ENCODE results near the gene TMTC2. TPM values are rescaled to one million over a fixed set of nuclear protein-coding genes. Genes with fewer than 3 reads are reported as not detected.

TMTC2 gene
- total and polyA plus RNA-seq, 12 donors: 1.6 to 4.4 (median 2.7) TPM

- H3K4me3 ChIP-seq: no peak overlapping the region
- no peak overlapping the region for H3K27ac ChIP-seq
- no peaks in the 10 kb centered on the region for H3K36me3 ChIP-seq (replicated peaks in 1 of 2)
- TF ChIP-seq POLR2A (IDR thresholded peaks at IDR 0.05) (no peak), CTCF (IDR thresholded peaks at IDR 0.05) (no peak)
- no peaks in the 10 kb centered on the region for H3K27me3 ChIP-seq
- no peaks in the 10 kb centered on the region for H3K9me3 ChIP-seq (replicated peaks in 1 of 3)
- 70 to 86% (median 77%) methylated on average over 2 of the region's 2 CpGs for WGBS, 4 donors
- no peak for DNase-seq
- intact Hi-C loops (cut with DNase I): no loop called here
- no peaks in the 10 kb centered on the region for H3K4me1 ChIP-seq (replicated peaks in 1 of 2)
Observed at GRCh38 chr12:83130178-83130577, 443.5 kb downstream of the TMTC2 start.

- H3K9me3 ChIP-seq (replicated peaks in 1 of 3): no peaks in the 10 kb centered on the region
- H3K4me1 ChIP-seq (replicated peaks in 1 of 2): no peaks in the 10 kb centered on the region
- H3K27ac ChIP-seq: no peak overlapping the region
- H3K27me3 ChIP-seq: no peaks in the 10 kb centered on the region
- DNase-seq: no peak
- no peak overlapping the region for H3K4me3 ChIP-seq
- H3K36me3 ChIP-seq (replicated peaks in 1 of 2): no peaks in the 10 kb centered on the region
- intact Hi-C loops (cut with DNase I): no loop called here
- 91 to 94% (median 92%) methylated on average over 2 of the region's 2 CpGs for WGBS, 4 donors
- TF ChIP-seq CTCF (IDR thresholded peaks at IDR 0.05): no peak
- TF ChIP-seq POLR2A (IDR thresholded peaks at IDR 0.05): no peak
Observed at GRCh38 chr12:83132360-83132759, 445.7 kb downstream of the TMTC2 start.

GRCh38 chr12:83136411-83136810, 449.7 kb downstream of the TMTC2 start:
- intact Hi-C loops (cut with DNase I): no loop called here
- no peak for DNase-seq
- Histone ChIP-seq H3K27me3 (no peaks in the 10 kb centered on the region), H3K36me3 (replicated peaks in 1 of 2) (no peaks in the 10 kb centered on the region), H3K4me1 (replicated peaks in 1 of 2) (no peaks in the 10 kb centered on the region), H3K9me3 (replicated peaks in 1 of 3) (no peaks in the 10 kb centered on the region), H3K4me3 (no peak overlapping the region), H3K27ac (no peak overlapping the region)
- TF ChIP-seq CTCF (IDR thresholded peaks at IDR 0.05): no peak
- TF ChIP-seq POLR2A (IDR thresholded peaks at IDR 0.05): no peak
- WGBS, 4 donors: 83 to 94% (median 89%) methylated on average over 1 of the region's 1 CpG

- intact Hi-C loops (cut with DNase I): no loop called here
- H3K27me3 ChIP-seq: no peaks in the 10 kb centered on the region
- 93 to 100% (median 96%) methylated on average over 5 to 18 of the region's 18 CpGs; no CpG with 5 or more reads in 1 of the 4 donors for WGBS, 4 donors
- no peaks in the 10 kb centered on the region for H3K4me1 ChIP-seq (replicated peaks in 1 of 2)
- no peak overlapping the region for H3K27ac ChIP-seq
- TF ChIP-seq POLR2A (IDR thresholded peaks at IDR 0.05) (no peak), CTCF (IDR thresholded peaks at IDR 0.05) (no peak)
- DNase-seq: no peak
- H3K4me3 ChIP-seq: no peak overlapping the region
- H3K9me3 ChIP-seq (replicated peaks in 1 of 3): no peaks in the 10 kb centered on the region
- H3K36me3 ChIP-seq (replicated peaks in 1 of 2): no peaks in the 10 kb centered on the region
Observed at GRCh38 chr12:83140135-83140534, 453.4 kb downstream of the TMTC2 start.

Data from adrenal gland (tissue), 12 donors.